Common myeloid progenitor, CD34-positive (primary cell): Measurements from ENCODE around the gene OTX1.

Source experiments
- CTCF ChIA-PET: fragments of 350-600 bp; sonication (Branson Sonifier 250); formaldehyde crosslinking; loops from one replicate; lab custom pipeline; 2021; ENCODE audit warnings: antibody characterized with exemption; lab: Charles Lee
- POLR2A ChIA-PET: fragments of 350-600 bp; sonication (Branson Sonifier 250); formaldehyde crosslinking; loops from one replicate; lab custom pipeline; 2021; ENCODE audit warnings: antibody characterized with exemption; lab: Charles Lee
- DNase-seq, 3 donors: peaks; one replicate each; pipeline versions ENCODE4 v3.0.0 to v3.0.0-alpha.2; 2013
- H3K27ac ChIP-seq, 2 experiments: 1 replicate in 1 of 2; 2 replicates in 1 of 2; pipeline ENCODE4 v1.7.0; 2013; ENCODE audit warnings: inconsistent platforms in 2 of 2, low read length in 2 of 2, mild to moderate bottlenecking in 2 of 2, low read depth in 1 of 2, moderate library complexity in 1 of 2; ENCODE audit not compliant: severe bottlenecking in 2 of 2, insufficient read depth in 1 of 2, poor library complexity in 1 of 2
- H3K27me3 ChIP-seq, 5 experiments: replicated peaks in 2 of 5; 1 replicate in 3 of 5; 2 replicates in 2 of 5; pipeline versions ENCODE4 v1.6.1 to v1.7.0; 2013; ENCODE audit warnings: low read length in 4 of 5, mild to moderate bottlenecking in 2 of 5, moderate library complexity in 2 of 5, inconsistent platforms in 1 of 5; ENCODE audit not compliant: insufficient read depth in 5 of 5, control insufficient read depth in 4 of 5
- H3K36me3 ChIP-seq, 4 experiments: 1 replicate in 2 of 4; 2 replicates in 2 of 4; pipeline versions ENCODE4 v1.6.1 to v1.7.0; 2013; ENCODE audit warnings: low read length in 3 of 4, control low read depth in 1 of 4, mild to moderate bottlenecking in 1 of 4; ENCODE audit not compliant: control insufficient read depth in 4 of 4, insufficient read depth in 4 of 4
- H3K4me1 ChIP-seq, 4 experiments: 1 replicate in 3 of 4; 2 replicates in 1 of 4; pipeline versions ENCODE4 v1.6.1 to v1.7.1; 2013; ENCODE audit warnings: low read length in 3 of 4, mild to moderate bottlenecking in 3 of 4, control low read depth in 1 of 4, inconsistent platforms in 1 of 4, moderate library complexity in 1 of 4; ENCODE audit not compliant: control insufficient read depth in 4 of 4, insufficient read depth in 4 of 4; ENCODE audit errors: control extremely low read depth in 1 of 4
- H3K4me3 ChIP-seq, 7 experiments: 1 replicate in 4 of 7; 2 replicates in 3 of 7; pipeline versions ENCODE4 v1.5.1 to v1.7.0; 2013; ENCODE audit warnings: mild to moderate bottlenecking in 7 of 7, low read length in 6 of 7, moderate library complexity in 6 of 7, inconsistent platforms in 2 of 7, low read depth in 2 of 7, control low read depth in 1 of 7; ENCODE audit not compliant: insufficient read depth in 4 of 7, control insufficient read depth in 1 of 7; ENCODE audit errors: extremely low read depth in 1 of 7
- H3K9me3 ChIP-seq, 5 experiments: 1 replicate in 4 of 5; 2 replicates in 1 of 5; pipeline versions ENCODE4 v1.6.1 to v1.7.1; 2013; ENCODE audit warnings: low read length in 4 of 5, mild to moderate bottlenecking in 2 of 5, inconsistent platforms in 1 of 5, low read depth in 1 of 5, moderate library complexity in 1 of 5; ENCODE audit not compliant: control insufficient read depth in 4 of 5, insufficient read depth in 2 of 5; ENCODE audit errors: control extremely low read depth in 1 of 5
- WGBS: methylation state at CpG from one replicate; pipeline ENCODE4 v1.1.5; 2013; ENCODE audit not compliant: insufficient coverage; 5-methylcytosine and 5-hydroxymethylcytosine counted together

OTX1 gene

DNA sequence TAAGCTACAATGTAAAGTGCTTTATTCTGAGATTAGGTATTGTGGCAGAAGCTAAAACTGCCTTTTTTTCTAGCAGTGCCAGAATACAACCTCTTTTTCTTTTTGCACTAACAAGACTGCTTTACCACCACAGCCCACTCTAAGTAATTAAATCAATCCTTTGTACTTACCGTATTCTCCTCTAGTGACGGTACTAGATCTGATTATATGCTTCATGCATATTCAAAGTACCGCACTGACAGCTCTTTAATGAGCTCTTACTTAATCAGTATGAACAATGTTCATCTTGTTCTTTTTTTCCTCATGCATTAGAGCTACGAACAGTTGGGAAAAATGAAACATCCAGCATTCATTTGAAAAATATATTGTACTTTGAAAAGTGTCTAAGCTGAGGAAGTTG lies 16.1 kb upstream of the OTX1 start:
- CTCF ChIA-PET, result interaction anchor here (0.8 to 1.5 kb wide), 3 partner anchors 10 to 247 kb away, joined by 3 to 6 read pairs (median 4); no protein-coding TSS in a partner anchor
- POLR2A ChIA-PET, result no interaction called here
- Histone ChIP-seq H3K9me3 (no peaks in the 10 kb centered on the region), H3K36me3 (peaks cover 0 to 2% (median 0%) of the 10 kb centered on the region in 4 experiments), H3K4me3 (no peak overlapping the region), H3K27ac (no peak overlapping the region), H3K4me1 (no peaks in the 10 kb centered on the region), H3K27me3 (no peaks in the 10 kb centered on the region)
- no peak for DNase-seq
- 100% methylated on average over 2 of the region's 4 CpGs for WGBS

GRCh38 chr2:63035169-63035568 lies 15.5 kb upstream of the OTX1 start:
- Histone ChIP-seq H3K9me3 (no peaks in the 10 kb centered on the region), H3K4me1 (no peaks in the 10 kb centered on the region), H3K4me3 (no peak overlapping the region), H3K36me3 (no peaks in the 10 kb centered on the region), H3K27ac (no peak overlapping the region), H3K27me3 (peaks cover 0 to under 1% (median 0%) of the 10 kb centered on the region in 5 experiments)
- POLR2A ChIA-PET, result no interaction called here
- CTCF ChIA-PET, result interaction anchor here (0.8 to 1.3 kb wide), 2 partner anchors 11 to 247 kb away, joined by 3 to 6 read pairs; no protein-coding TSS in a partner anchor
- 83% methylated on average over 1 of the region's 2 CpGs for WGBS
- DNase-seq, result no peak

DNA sequence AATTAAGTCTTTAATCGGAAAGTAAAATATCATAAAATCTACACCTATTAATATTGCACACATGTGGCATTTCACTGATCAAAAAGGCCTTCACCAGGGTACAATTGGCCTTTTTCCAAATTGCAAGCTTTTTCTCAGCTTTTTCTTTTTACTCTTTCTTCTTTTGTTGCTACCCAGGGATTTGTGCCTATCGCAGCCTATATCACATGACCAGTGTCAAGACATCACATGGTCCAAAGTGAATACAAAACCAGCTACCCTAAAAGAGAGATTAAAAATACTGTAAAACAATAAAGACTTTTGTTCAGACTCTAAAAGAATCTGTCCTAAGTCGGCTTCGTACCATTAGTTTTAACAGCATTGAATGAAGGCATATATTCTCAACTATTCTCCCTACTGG lies 15.0 kb upstream of the OTX1 start:
- H3K27ac ChIP-seq, result no peak overlapping the region
- no peak overlapping the region for H3K4me3 ChIP-seq
- ChIA-PET POLR2A (no interaction called here), CTCF (no interaction called here)
- H3K27me3 ChIP-seq, result peaks cover 0 to 3% (median 0%) of the 10 kb centered on the region in 5 experiments
- WGBS, result 100% methylated on average over 1 of the region's 4 CpGs
- peaks cover 0 to 2% (median 0%) of the 10 kb centered on the region in 4 experiments for H3K36me3 ChIP-seq
- H3K4me1 ChIP-seq, result no peaks in the 10 kb centered on the region
- no peak for DNase-seq
- no peaks in the 10 kb centered on the region for H3K9me3 ChIP-seq

DNA sequence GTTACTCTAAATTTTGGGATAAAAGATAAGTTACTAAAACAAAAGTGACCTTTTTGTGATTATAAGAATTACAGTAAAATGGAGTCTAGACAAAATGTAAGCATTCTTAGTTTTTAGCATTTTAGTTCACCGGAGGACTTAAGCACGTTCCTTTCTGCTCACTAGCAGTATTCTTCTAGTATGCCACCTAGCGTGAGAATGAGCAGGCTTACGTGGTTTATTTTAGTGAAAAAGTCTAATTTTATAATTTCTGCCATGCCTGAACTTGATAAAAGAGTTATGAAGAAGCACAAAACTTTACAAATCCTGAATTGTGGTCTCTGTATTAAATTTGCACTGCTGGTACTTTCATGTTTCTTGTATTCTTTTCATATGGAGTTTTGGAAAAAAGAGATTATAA lies 12.6 kb upstream of the OTX1 start:
- 100% methylated on average over 2 of the region's 4 CpGs for WGBS
- no peak for DNase-seq
- H3K9me3 ChIP-seq, result no peaks in the 10 kb centered on the region
- H3K4me1 ChIP-seq, result no peaks in the 10 kb centered on the region
- POLR2A ChIA-PET, result no interaction called here
- H3K36me3 ChIP-seq, result peaks cover 0 to 2% (median 0%) of the 10 kb centered on the region in 4 experiments
- no peak overlapping the region for H3K27ac ChIP-seq
- CTCF ChIA-PET, result no interaction called here
- no peak overlapping the region for H3K4me3 ChIP-seq
- H3K27me3 ChIP-seq, result peaks cover 0 to 3% (median 0%) of the 10 kb centered on the region in 5 experiments

DNA sequence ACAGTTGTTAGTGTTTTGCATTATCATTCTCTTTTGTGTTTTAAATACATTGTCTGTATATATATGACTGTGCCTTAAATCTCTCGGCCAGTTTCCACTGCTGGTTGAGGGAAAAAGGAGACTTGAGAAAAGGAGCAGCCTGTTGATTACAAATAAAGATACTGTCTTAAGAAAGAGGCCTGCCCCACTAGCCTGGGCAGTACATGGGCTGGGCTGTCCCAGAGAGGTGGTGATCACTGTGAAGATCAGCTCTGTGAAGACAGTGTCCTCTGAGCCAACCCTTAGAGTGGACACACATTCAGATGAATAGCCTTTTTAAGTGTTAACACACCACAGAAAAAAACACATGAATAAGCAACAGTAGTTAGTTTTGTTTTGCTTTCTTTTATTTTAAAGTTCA lies 10.0 kb upstream of the OTX1 start:
- Histone ChIP-seq H3K36me3 (peaks cover 0 to 7% (median 0%) of the 10 kb centered on the region in 4 experiments), H3K4me3 (no peak overlapping the region), H3K4me1 (no peaks in the 10 kb centered on the region), H3K9me3 (no peaks in the 10 kb centered on the region), H3K27me3 (peaks cover 0 to 16% (median 2%) of the 10 kb centered on the region in 5 experiments), H3K27ac (no peak overlapping the region)
- no CpG with 5 or more reads among the region's 1 CpG for WGBS
- POLR2A ChIA-PET, result no interaction called here
- CTCF ChIA-PET, result interaction anchor here (1.5 kb wide), 1 partner anchor 15 kb away, joined by 3 read pairs; no protein-coding TSS in a partner anchor
- no peak for DNase-seq

- Histone ChIP-seq H3K36me3 (peaks cover 0 to 13% (median 0%) of the 10 kb centered on the region in 4 experiments), H3K27me3 (peaks cover 0 to 26% (median 8%) of the 10 kb centered on the region in 5 experiments), H3K27ac (no peak overlapping the region), H3K4me1 (no peaks in the 10 kb centered on the region), H3K4me3 (no peak overlapping the region), H3K9me3 (no peaks in the 10 kb centered on the region)
- no peak for DNase-seq
- ChIA-PET CTCF (interaction anchor here (1.0 to 1.9 kb wide), 4 partner anchors 14 to 22 kb away, joined by 3 to 6 read pairs (median 3); no protein-coding TSS in a partner anchor), POLR2A (no interaction called here)
- 100% methylated on average over 1 of the region's 1 CpG for WGBS
These were observed 9.0 kb upstream of the OTX1 start for GRCh38 chr2:63041592-63041991.

DNA sequence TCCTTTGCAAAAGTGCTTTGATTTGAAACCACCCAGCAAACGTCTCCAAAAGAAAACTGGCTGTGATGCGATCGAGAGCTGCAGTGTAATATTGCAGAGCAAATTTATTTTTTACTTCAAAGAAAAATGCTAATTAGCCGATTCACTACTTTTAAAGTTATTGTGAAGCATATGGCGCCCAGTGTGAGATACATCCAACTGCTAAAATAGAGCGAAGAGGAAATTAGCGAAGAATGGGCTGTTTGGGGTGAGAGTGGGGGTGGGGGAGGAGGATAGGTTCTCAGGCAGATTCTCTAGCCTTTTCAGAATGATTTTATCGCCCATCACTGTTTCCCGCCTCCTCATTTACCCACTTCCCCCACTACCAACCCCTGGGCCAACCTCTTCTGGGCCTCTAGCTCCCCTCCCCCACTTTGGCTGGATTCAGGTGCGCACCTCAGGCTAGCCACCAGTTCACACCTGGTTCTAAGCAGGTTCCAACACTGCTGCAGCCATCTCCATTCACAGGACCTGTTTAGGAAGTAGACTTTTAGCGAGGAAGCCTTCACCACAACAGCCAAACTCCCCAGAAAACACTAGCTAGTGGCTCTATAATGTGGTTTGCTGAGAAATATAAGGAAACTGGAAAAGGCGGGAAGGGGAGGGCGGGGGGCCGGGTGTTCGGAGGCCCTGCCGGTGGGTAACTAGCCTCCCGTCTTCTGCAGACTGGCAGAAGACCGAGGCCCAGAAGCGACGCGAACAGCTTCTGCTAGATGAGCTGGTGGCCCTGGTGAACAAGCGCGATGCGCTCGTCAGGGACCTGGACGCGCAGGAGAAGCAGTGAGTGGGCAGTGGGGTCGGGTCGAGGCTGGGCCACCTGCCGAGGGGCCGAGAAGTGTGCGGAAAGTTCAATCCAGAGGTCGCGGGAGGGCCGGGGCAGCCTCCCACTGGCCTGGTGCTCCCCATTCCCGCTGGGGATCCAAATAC lies 6.0 kb upstream of the OTX1 start:
- no peaks in the 10 kb centered on the region for H3K9me3 ChIP-seq
- 98% methylated on average over 28 of the region's 36 CpGs for WGBS
- H3K27me3 ChIP-seq, result peaks cover 8 to 56% (median 27%) of the 10 kb centered on the region in 5 experiments
- H3K36me3 ChIP-seq, result peaks cover 0 to 13% (median 0%) of the 10 kb centered on the region in 4 experiments
- DNase-seq, result no peak
- ChIA-PET CTCF (no interaction called here), POLR2A (no interaction called here)
- H3K27ac ChIP-seq, result no peak overlapping the region
- peaks cover 2 to 25% (median 21%) of the 10 kb centered on the region in 4 experiments for H3K4me1 ChIP-seq
- no peak overlapping the region for H3K4me3 ChIP-seq
